ENCODE results near the gene SYNGR2. TPM values are rescaled to one million over a fixed set of nuclear protein-coding genes. Genes with fewer than 3 reads are reported as not detected.

Gene SYNGR2
- total and polyA plus RNA-seq, 2 of the 8 experiments (the other 6 are each of a cell fraction or from before 2014, with no cell fraction given), result 50.0 to 139 TPM

DNA sequence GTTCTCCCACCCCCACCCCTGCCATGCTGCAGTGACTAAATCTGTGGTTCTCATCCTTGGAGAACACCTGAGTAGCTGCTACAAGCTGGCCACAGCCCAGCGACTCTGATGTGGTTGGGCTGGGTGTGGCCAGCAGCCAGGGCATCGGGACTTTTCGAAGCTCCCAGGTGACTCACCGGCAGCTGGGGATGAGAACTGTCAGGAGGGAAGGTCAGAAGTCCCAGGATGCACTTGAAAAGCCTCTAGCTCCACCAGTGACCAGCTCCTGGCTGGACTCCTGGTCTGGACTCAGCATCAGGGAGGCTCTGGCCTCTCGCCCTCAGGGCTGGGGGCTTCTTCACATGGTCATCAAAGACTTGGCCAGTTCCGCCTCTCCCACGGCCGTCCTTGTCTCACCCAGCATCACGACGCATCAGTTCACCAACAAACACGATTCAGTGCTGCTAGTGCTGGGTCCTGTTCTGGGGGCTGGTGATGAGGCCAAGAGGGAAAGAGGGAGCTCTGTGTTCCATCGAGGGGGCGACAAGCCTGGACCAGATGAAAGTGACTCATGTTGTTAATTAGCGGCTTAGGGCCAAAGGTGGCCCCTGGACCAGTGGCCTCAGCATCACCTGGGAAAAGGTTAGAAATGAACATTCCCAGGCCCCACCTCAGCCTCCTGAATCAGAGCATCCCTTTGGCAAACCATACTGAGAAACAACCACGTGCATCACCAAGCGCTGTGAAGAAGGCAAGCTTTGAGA is 26.1 kb upstream of the SYNGR2 start:
- DNase-seq (ENCODE audit: low read depth in 1 of 2, low spot score in 2 of 2) (no peak), FAIRE-seq (no peak)
- no peaks in the 10 kb centered on the region for H3K36me3 ChIP-seq (ENCODE audit: control insufficient read depth in 2 of 4, insufficient read depth in 4 of 4, low read length in 3 of 4)
- no peak overlapping the region for H3K27ac ChIP-seq (ENCODE audit: low read depth, low read length)
- H3K79me1 ChIP-seq (ENCODE audit: low read depth, low read length), result no peaks in the 10 kb centered on the region
- H2BK12ac ChIP-seq (ENCODE audit: low read depth, low read length), result no peak overlapping the region
- no peak overlapping the region for H2BK5ac ChIP-seq (ENCODE audit: low read depth, low read length)
- POLR2A ChIA-PET (ENCODE audit: partially characterized antibody), result interaction anchor here (0.9 to 6.2 kb wide), 7 partner anchors 10 to 84 kb away, joined by 3 to 40 read pairs (median 4); partner anchors contain the start of genes AFMID, TK1 and TMC6
- H3K4me1 ChIP-seq (replicated peaks in 1 of 4; ENCODE audit: control insufficient read depth in 3 of 4, insufficient read depth in 4 of 4, low read length in 3 of 4), result peaks cover 0 to 6% (median 5%) of the 10 kb centered on the region in 4 experiments; a peak in 3 of 7 replicates
- WGBS, 2 experiments (ENCODE audit: extremely low coverage in 1 of 2, insufficient coverage in 1 of 2, insufficient read length in 1 of 2, insufficient replicate concordance in 2 of 2, low coverage in 1 of 2, low lambda C conversion rate in 2 of 2, missing lambda C conversion rate in 1 of 2), result 90% methylated on average over 15 of the region's 16 CpGs; no CpG with 5 or more reads in 1 of the 2 experiments
- no peak overlapping the region for H3K14ac ChIP-seq (ENCODE audit: insufficient read length)
- H3K4me2 ChIP-seq (ENCODE audit: insufficient read depth in 1 of 2, low read depth in 2 of 2, low read length in 2 of 2), result no peak overlapping the region
- peaks cover 0 to 3% of the 10 kb centered on the region in 2 experiments for H4K20me1 ChIP-seq (replicated peaks in 1 of 2; ENCODE audit: control insufficient read depth in 1 of 2, insufficient read depth in 2 of 2, low read length in 2 of 2)
- no peak overlapping the region for H3K18ac ChIP-seq (ENCODE audit: extremely low read depth, low read length)
- H3K23ac ChIP-seq (ENCODE audit: insufficient read length), result no peak overlapping the region
- no peak overlapping the region; the same call in 1 of the 2 replicates for H4K8ac ChIP-seq (ENCODE audit: extremely low read depth, insufficient read depth, low read length)
- no peak overlapping the region for H3K9ac ChIP-seq (replicated peaks in 1 of 4; ENCODE audit: extremely low read depth in 1 of 4, low read depth in 3 of 4, low read length in 3 of 4)
- no peak overlapping the region for H2BK120ac ChIP-seq (replicated peaks; ENCODE audit: low read depth, low read length)
- H2BK20ac ChIP-seq (ENCODE audit: low read length), result no peak overlapping the region
- CTCF ChIA-PET (ENCODE audit: partially characterized antibody), result interaction anchor here (0.6 to 1.8 kb wide), 11 partner anchors 14 to 1557 kb away, joined by 3 to 14 read pairs (median 3); partner anchors contain the start of gene TMC6
- 0 out of 7 replicates have a peak, but pooled peaks cover 0 to 2% (median 0%) of the 10 kb centered on the region in 4 experiments for H3K27me3 ChIP-seq (replicated peaks in 1 of 4; ENCODE audit: control insufficient read depth in 3 of 4, extremely low read depth in 1 of 4, insufficient read depth in 3 of 4, low read length in 3 of 4)
- no peaks in the 10 kb centered on the region for H3K9me3 ChIP-seq (ENCODE audit: insufficient read depth in 2 of 2, low read depth in 1 of 2, low read length in 1 of 2)
- no peak overlapping the region for H3K4ac ChIP-seq (replicated peaks; ENCODE audit: insufficient read length, low read depth, low read length)
- H3K4me3 ChIP-seq (ENCODE audit: extremely low read depth in 1 of 4, insufficient read depth in 2 of 4, low read depth in 3 of 4, low read length in 4 of 4), result no peak overlapping the region
- H3K79me2 ChIP-seq (ENCODE audit: control insufficient read depth in 1 of 2, insufficient read depth in 2 of 2, low read length in 2 of 2), result no peaks in the 10 kb centered on the region
- no peak overlapping the region for H2AK5ac ChIP-seq (ENCODE audit: low read depth, low read length)
- no peak overlapping the region for H3K56ac ChIP-seq (replicated peaks; ENCODE audit: insufficient read length, low read depth, low read length)
- H2AFZ ChIP-seq (ENCODE audit: low read length), result no peak overlapping the region
- H3K23me2 ChIP-seq (ENCODE audit: low read depth, low read length), result peaks cover 2% of the 10 kb centered on the region; the same call in 1 of the 2 replicates
- H4K91ac ChIP-seq (replicated peaks; ENCODE audit: insufficient read length, low read length), result no peak overlapping the region
- no peak overlapping the region for H4K5ac ChIP-seq (ENCODE audit: insufficient read length, low read depth, low read length)
- H2BK15ac ChIP-seq (ENCODE audit: low read length), result no peak overlapping the region
- TF ChIP-seq EP300 (IDR thresholded peaks at IDR 0.05; ENCODE audit: borderline replicate concordance in 1 of 2, low read depth in 2 of 2, low read length in 2 of 2) (no peak), MAFK (IDR thresholded peaks at IDR 0.05; ENCODE audit: low read depth, low read length) (no peak), ZNF274 (IDR thresholded peaks at IDR 0.05; ENCODE audit: borderline replicate concordance, extremely low read depth, low read length) (no peak), TBP (IDR thresholded peaks at IDR 0.05; ENCODE audit: low read depth, low read length) (no peak), PHF8 (conservative IDR thresholded peaks at IDR 0.05; ENCODE audit: low read depth, low read length) (no peak), JUN (IDR thresholded peaks at IDR 0.05; ENCODE audit: low read depth, low read length) (no peak), CEBPB (IDR thresholded peaks at IDR 0.05; ENCODE audit: low read depth, low read length) (no peak), TEAD4 (IDR thresholded peaks at IDR 0.05; ENCODE audit: low read depth, low read length) (no peak), SIN3A (conservative IDR thresholded peaks at IDR 0.05 in 1 of 2, IDR thresholded peaks at IDR 0.05 in 1 of 2; ENCODE audit: low read depth in 1 of 2, low read length in 2 of 2) (no peak), CTBP2 (IDR thresholded peaks at IDR 0.05; ENCODE audit: borderline replicate concordance, insufficient read depth, insufficient read length, low read length) (no peak), RFX5 (IDR thresholded peaks at IDR 0.05; ENCODE audit: borderline replicate concordance, low read depth, low read length) (no peak), RBBP5 (IDR thresholded peaks at IDR 0.05; ENCODE audit: borderline replicate concordance, low read depth, low read length) (no peak)

All from H1 (cell line).